HCT116 (cell line): ENCODE data around the gene PPM1B. TPM values are rescaled to one million over a fixed set of nuclear protein-coding genes. Genes with fewer than 3 reads are reported as not detected.
"Not testable (repeated sequence)": the region's sequence is repeated elsewhere in the genome, so short reads cannot be mapped to it uniquely, and the experiment has no call there.

ENCODE experiments used
- ATAC-seq: fragments of 200-7000 bp; cut with Tn5 transposase; 2 replicates; pipeline ENCODE4 v1.9.1; 2020; ENCODE audit warnings: mild to moderate bottlenecking, moderate library complexity
- BruUV-seq: library from RNA; stranded (reverse); fragments of 400-500 nt; replicated peaks from 2 replicates; lab custom pipeline; 2021; lab: Mats Ljungman, UMichigan
- CTCF ChIA-PET: fragments of 300-600 bp; sonication (Branson Sonifier 250); formaldehyde crosslinking; loops from one replicate; lab custom pipeline; 2021; ENCODE audit warnings: antibody characterized with exemption; lab: Charles Lee
- POLR2A ChIA-PET: fragments of 300-600, 350-600 bp; sonication (Branson Sonifier 250); formaldehyde crosslinking; loops from one replicate; lab custom pipeline; 2021; ENCODE audit warnings: antibody characterized with exemption; lab: Charles Lee
- RAD21 ChIA-PET, 2 experiments: fragments of 300-600 bp; sonication (Branson Sonifier 250); formaldehyde crosslinking; loops; one replicate each; lab custom pipeline; 2023; ENCODE audit warnings: low total read pairs in 2 of 2; ENCODE audit not compliant: uncharacterized antibody in 2 of 2, unreplicated experiment in 2 of 2, low non-redundant PET in 1 of 2; lab: Charles Lee
- DNase-seq: peaks from one replicate; pipeline ENCODE4 v3.0.0-alpha.2; 2010; ENCODE audit warnings: low read depth, low spot score
- H2AFZ ChIP-seq: fragments of 200-600 bp; shearing (Covaris generic), sonication (generic); 2 replicates; pipeline ENCODE4 v1.6.1; 2017; ENCODE audit warnings: low read depth, mixed run types, mixed read lengths, antibody characterized with exemption, low read length; ENCODE audit not compliant: poor library complexity, severe bottlenecking
- H3K27ac ChIP-seq: 2 replicates; pipeline ENCODE4 v1.5.1; 2012; ENCODE audit warnings: low read depth, low read length
- H3K27me3 ChIP-seq: fragments of 200-600 bp; sonication (generic); 2 replicates; pipeline ENCODE4 v1.6.1; 2016; ENCODE audit warnings: mixed run types, low read length, mixed read lengths; ENCODE audit not compliant: insufficient read depth
- H3K36me3 ChIP-seq, 2 experiments: fragments of 200-500 bp in 1 of 2; fragments of 200-600 bp in 1 of 2; sonication (Bioruptor generic) in 1 of 2; sonication (generic) in 1 of 2; 2 replicates each; pipeline versions ENCODE4 v1.5.1 to v1.6.1; 2014 to 2016; ENCODE audit warnings: low read length in 2 of 2, inconsistent platforms in 1 of 2, mixed read lengths in 1 of 2, mixed run types in 1 of 2; ENCODE audit not compliant: insufficient read depth in 2 of 2, control insufficient read depth in 1 of 2
- H3K4me1 ChIP-seq, 2 experiments: fragments of 200-600 bp in 1 of 2; sonication (generic) in 1 of 2; 2 replicates each; pipeline versions ENCODE4 v1.5.1 to v1.6.1; 2012 to 2017; ENCODE audit warnings: low read length in 2 of 2, inconsistent platforms in 1 of 2, mild to moderate bottlenecking in 1 of 2, mixed read lengths in 1 of 2, mixed run types in 1 of 2, moderate library complexity in 1 of 2; ENCODE audit not compliant: insufficient read depth in 2 of 2, control insufficient read depth in 1 of 2
- H3K4me2 ChIP-seq: fragments of 200-600 bp; sonication (generic); 2 replicates; pipeline ENCODE4 v1.6.1; 2017; ENCODE audit warnings: mixed run types, low read length, mixed read lengths
- H3K4me3 ChIP-seq, 2 experiments: fragments of 200-600 bp in 1 of 2; sonication (generic) in 1 of 2; replicated peaks in 1 of 2; 2 replicates each; pipeline ENCODE4 v1.5.1; 2011 to 2016; ENCODE audit warnings: low read length in 2 of 2, control low read depth in 1 of 2, low read depth in 1 of 2, mild to moderate bottlenecking in 1 of 2, mixed read lengths in 1 of 2, mixed run types in 1 of 2
- H3K79me2 ChIP-seq: fragments of 200-600 bp; sonication (generic); 2 replicates; pipeline ENCODE4 v1.6.1; 2017; ENCODE audit warnings: mild to moderate bottlenecking, mixed run types, low read length, moderate library complexity, mixed read lengths; ENCODE audit not compliant: insufficient read depth
- H3K9ac ChIP-seq: fragments of 200-600 bp; sonication (generic); 2 replicates; pipeline ENCODE4 v1.6.1; 2016; ENCODE audit warnings: low read length, mixed read lengths
- H3K9me2 ChIP-seq: fragments of 200-600 bp; sonication (generic), shearing (Covaris generic); 2 replicates; pipeline ENCODE4 v1.6.1; 2017; ENCODE audit warnings: mixed run types, mild to moderate bottlenecking, moderate library complexity; ENCODE audit not compliant: insufficient read depth
- H3K9me3 ChIP-seq, 2 experiments: fragments of 200-500 bp in 1 of 2; fragments of 200-600 bp in 1 of 2; sonication (Bioruptor generic) in 1 of 2; sonication (generic) in 1 of 2; 2 replicates each; pipeline ENCODE4 v1.6.1; 2014 to 2017; ENCODE audit warnings: low read length in 2 of 2, mixed read lengths in 2 of 2, inconsistent platforms in 1 of 2, low read depth in 1 of 2, mild to moderate bottlenecking in 1 of 2, mixed run types in 1 of 2, moderate library complexity in 1 of 2; ENCODE audit not compliant: control insufficient read depth in 1 of 2, insufficient read depth in 1 of 2
- H4K20me1 ChIP-seq: fragments of 200-600 bp; sonication (generic), shearing (Covaris generic); 2 replicates; pipeline ENCODE4 v1.6.1; 2017; ENCODE audit warnings: mixed run types, mild to moderate bottlenecking, moderate library complexity; ENCODE audit not compliant: insufficient read depth
- CTCF ChIP-seq, 3 experiments: fragments of 200-600 bp in 1 of 3; sonication (generic) in 1 of 3; IDR thresholded peaks in 2 of 3; conservative IDR thresholded peaks in 1 of 3; 2 replicates each; pipeline ENCODE4 v1.5.1; 2012 to 2017; ENCODE audit warnings: low read depth in 2 of 3, low read length in 2 of 3, antibody characterized with exemption in 1 of 3, borderline replicate concordance in 1 of 3, control low read depth in 1 of 3, mild to moderate bottlenecking in 1 of 3, mixed read lengths in 1 of 3, mixed run types in 1 of 3, moderate library complexity in 1 of 3; ENCODE audit not compliant: insufficient read depth in 1 of 3
- POLR2A ChIP-seq: IDR thresholded peaks from 2 replicates; pipeline ENCODE4 v1.7.0; 2011; ENCODE audit warnings: borderline replicate concordance; ENCODE audit not compliant: insufficient read depth, insufficient read length; ENCODE audit errors: extremely low read depth
- RAD21 ChIP-seq: IDR thresholded peaks from 2 replicates; pipeline ENCODE4 v1.6.1; 2012; ENCODE audit warnings: low read depth, mild to moderate bottlenecking
- intact Hi-C: fragments of 100-400 bp; cut with micrococcal nuclease; formaldehyde crosslinking; loops from 2 replicates; pipeline ENCODE4 v1.10.0; 2022
- total RNA-seq: library from RNA; stranded (reverse); gene quantifications from one replicate; pipeline ENCODE4 v1.2.1, GENCODE V29; 2021; ENCODE audit not compliant: unreplicated experiment

The PPM1B gene
- total RNA-seq, 1 experiment from 2014 or later, result 36.9 TPM

GRCh38 chr2:44247924-44248323 lies 79.2 kb downstream of the PPM1B start:
- intact Hi-C loops, result no loop called here
- Histone ChIP-seq H4K20me1 (no peaks in the 10 kb centered on the region), H3K9ac (no peak overlapping the region), H3K4me3 (no peak overlapping the region), H3K27ac (no peak overlapping the region), H2AFZ (no peak overlapping the region), H3K9me3 (no peaks in the 10 kb centered on the region), H3K27me3 (no peaks in the 10 kb centered on the region), H3K79me2 (no peaks in the 10 kb centered on the region), H3K4me2 (no peak overlapping the region), H3K36me3 (no peaks in the 10 kb centered on the region), H3K9me2 (no peaks in the 10 kb centered on the region), H3K4me1 (peaks cover 0 to 4% of the 10 kb centered on the region in 2 experiments; a peak in 2 of 4 replicates)
- DNase-seq (no peak), ATAC-seq (peak; percentile 52)
- no peak for TF ChIP-seq POLR2A
- TF ChIP-seq RAD21, result peak; percentile 24; the same call in 1 of the 2 replicates
- peak in 1 of 3 experiments; percentile 17; a peak in 1 of 6 replicates for TF ChIP-seq CTCF (IDR thresholded peaks at IDR 0.05 in 2 of 3, conservative IDR thresholded peaks at IDR 0.05 in 1 of 3; ENCODE audit: borderline replicate concordance in 1 of 3, insufficient read depth in 1 of 3, low read depth in 2 of 3, low read length in 2 of 3)
- no TSS peak for BruUV-seq
- CTCF ChIA-PET, result no interaction called here
- RAD21 ChIA-PET, result no interaction called here
- POLR2A ChIA-PET, result no interaction called here

GRCh38 chr2:44249269-44249668 lies 80.6 kb downstream of the PPM1B start:
- BruUV-seq, CTCF ChIA-PET, POLR2A ChIA-PET, ATAC-seq, DNase-seq, H3K4me2 ChIP-seq, H3K4me1 ChIP-seq, H4K20me1 ChIP-seq, H3K27ac ChIP-seq, H3K36me3 ChIP-seq, H3K9me2 ChIP-seq, intact Hi-C loops, H3K9ac ChIP-seq, H3K27me3 ChIP-seq, RAD21 ChIA-PET, H2AFZ ChIP-seq, H3K9me3 ChIP-seq, H3K79me2 ChIP-seq, H3K4me3 ChIP-seq: not testable (repeated sequence)
